ENCODE results near the gene ATP8A2. TPM values are rescaled to one million over a fixed set of nuclear protein-coding genes. Genes with fewer than 3 reads are reported as not detected.

Gene ATP8A2
- total RNA-seq, 4 donors from 2014 or later, result not detected

DNA sequence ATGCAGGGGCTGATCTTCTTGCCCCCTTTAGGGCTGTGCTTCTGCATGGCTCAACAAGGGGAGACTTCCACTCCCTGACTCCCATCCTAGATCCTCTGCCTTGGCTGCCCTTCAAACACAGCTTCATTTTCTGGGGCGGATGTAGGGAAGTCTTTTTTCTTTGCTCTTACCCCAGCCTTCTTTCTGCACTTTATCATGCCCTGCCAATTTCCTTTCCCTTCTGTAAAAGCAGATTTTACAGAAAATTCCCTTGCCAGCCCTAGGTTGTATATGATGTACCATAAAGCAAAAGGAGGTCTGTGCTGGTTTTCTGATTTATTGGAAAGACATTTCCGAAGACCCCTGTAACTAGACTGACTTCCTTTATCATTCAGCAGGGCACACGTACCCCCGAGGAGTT is 396.6 kb downstream of the ATP8A2 start:
- ATAC-seq (no peak), DNase-seq (no peak)
- no peak overlapping the region for H3K27ac ChIP-seq
- no peaks in the 10 kb centered on the region for H3K4me1 ChIP-seq
- no peaks in the 10 kb centered on the region for H3K27me3 ChIP-seq
- H3K9me3 ChIP-seq, result no peaks in the 10 kb centered on the region
- TF ChIP-seq POLR2A (IDR thresholded peaks at IDR 0.05), result no peak
- TF ChIP-seq, protein P1, sequence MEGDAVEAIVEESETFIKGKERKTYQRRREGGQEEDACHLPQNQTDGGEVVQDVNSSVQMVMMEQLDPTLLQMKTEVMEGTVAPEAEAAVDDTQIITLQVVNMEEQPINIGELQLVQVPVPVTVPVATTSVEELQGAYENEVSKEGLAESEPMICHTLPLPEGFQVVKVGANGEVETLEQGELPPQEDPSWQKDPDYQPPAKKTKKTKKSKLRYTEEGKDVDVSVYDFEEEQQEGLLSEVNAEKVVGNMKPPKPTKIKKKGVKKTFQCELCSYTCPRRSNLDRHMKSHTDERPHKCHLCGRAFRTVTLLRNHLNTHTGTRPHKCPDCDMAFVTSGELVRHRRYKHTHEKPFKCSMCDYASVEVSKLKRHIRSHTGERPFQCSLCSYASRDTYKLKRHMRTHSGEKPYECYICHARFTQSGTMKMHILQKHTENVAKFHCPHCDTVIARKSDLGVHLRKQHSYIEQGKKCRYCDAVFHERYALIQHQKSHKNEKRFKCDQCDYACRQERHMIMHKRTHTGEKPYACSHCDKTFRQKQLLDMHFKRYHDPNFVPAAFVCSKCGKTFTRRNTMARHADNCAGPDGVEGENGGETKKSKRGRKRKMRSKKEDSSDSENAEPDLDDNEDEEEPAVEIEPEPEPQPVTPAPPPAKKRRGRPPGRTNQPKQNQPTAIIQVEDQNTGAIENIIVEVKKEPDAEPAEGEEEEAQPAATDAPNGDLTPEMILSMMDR (IDR thresholded peaks at IDR 0.05 in 4 of 5, conservative IDR thresholded peaks at IDR 0.05 in 1 of 5), result no peak
- in situ Hi-C loops (cut with MboI; ENCODE audit: low sequenced_read_pairs in 4 of 4) (no loop called here), intact Hi-C loops (cut with DNase I; ENCODE audit: low total_unique reads) (no loop called here)
- H3K4me3 ChIP-seq, result no peak overlapping the region
- no peaks in the 10 kb centered on the region for H3K36me3 ChIP-seq

- H3K27me3 ChIP-seq, result no peaks in the 10 kb centered on the region
- H3K4me3 ChIP-seq, result no peak overlapping the region
- intact Hi-C loops (cut with DNase I; ENCODE audit: low total_unique reads), result no loop called here
Observed at GRCh38 chr13:25768838-25769237, 397.1 kb downstream of the ATP8A2 start.

DNA sequence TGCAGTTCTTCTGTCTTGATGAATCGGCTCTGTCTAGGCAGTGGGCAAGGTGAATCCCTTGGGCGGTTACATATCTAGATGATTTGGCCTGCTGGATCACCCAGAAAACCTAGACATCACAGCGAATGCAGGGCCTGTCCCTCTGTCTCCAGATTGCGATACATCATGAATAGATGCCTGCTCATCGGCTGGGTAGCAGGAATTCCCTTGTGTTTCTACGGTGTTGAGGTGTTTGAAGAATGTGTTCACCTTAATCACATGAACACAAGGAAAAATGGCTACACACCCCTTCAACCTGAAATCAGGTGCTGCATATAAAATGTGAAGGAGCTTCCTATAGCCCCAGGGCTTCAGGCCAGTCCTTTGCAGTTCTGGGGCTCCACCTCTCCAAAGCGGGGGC is 398.8 kb downstream of the ATP8A2 start:
- DNase-seq (no peak), ATAC-seq (no peak)
- intact Hi-C loops (cut with DNase I; ENCODE audit: low total_unique reads), result no loop called here
- Histone ChIP-seq H3K4me1 (no peaks in the 10 kb centered on the region), H3K4me3 (no peak overlapping the region), H3K27ac (no peak overlapping the region), H3K36me3 (no peaks in the 10 kb centered on the region), H3K27me3 (no peaks in the 10 kb centered on the region), H3K9me3 (no peaks in the 10 kb centered on the region)
- TF ChIP-seq, protein P1 (IDR thresholded peaks at IDR 0.05 in 4 of 5, conservative IDR thresholded peaks at IDR 0.05 in 1 of 5), result no peak
- no peak for TF ChIP-seq POLR2A (IDR thresholded peaks at IDR 0.05)
- in situ Hi-C loops (cut with MboI; ENCODE audit: low sequenced_read_pairs in 4 of 4), result no loop called here

More at GRCh38 chr13:25768838-25769237, 397.1 kb downstream of the ATP8A2 start:
- no peaks in the 10 kb centered on the region for H3K9me3 ChIP-seq
- in situ Hi-C loops (cut with MboI; ENCODE audit: low sequenced_read_pairs in 4 of 4), result no loop called here
- no peaks in the 10 kb centered on the region for H3K36me3 ChIP-seq
- H3K4me1 ChIP-seq, result no peaks in the 10 kb centered on the region
- DNase-seq (no peak), ATAC-seq (no peak)
- H3K27ac ChIP-seq, result no peak overlapping the region
- TF ChIP-seq POLR2A (IDR thresholded peaks at IDR 0.05), result no peak
- TF ChIP-seq, protein P1 (IDR thresholded peaks at IDR 0.05 in 4 of 5, conservative IDR thresholded peaks at IDR 0.05 in 1 of 5), result no peak

DNA sequence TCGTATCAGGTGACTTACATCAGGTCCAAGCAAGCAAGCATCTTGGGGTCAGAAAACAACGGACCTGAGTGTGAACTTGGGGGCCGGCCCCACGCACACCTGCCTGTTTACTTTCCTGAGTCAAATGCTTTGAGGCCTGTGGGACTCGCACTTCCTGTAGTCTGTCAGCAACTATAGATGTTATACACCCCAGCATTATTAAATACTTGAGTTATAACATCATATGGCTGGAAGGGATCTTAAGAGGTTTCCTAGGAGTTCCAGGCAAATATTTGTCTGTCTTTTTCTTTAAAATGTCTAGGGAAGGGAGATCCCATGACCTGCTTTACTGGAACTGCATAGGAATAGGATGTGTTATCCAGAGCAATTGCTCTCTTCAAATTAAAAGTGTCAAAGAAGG is 399.4 kb downstream of the ATP8A2 start:
- ATAC-seq, result no peak
- in situ Hi-C loops (cut with MboI; ENCODE audit: low sequenced_read_pairs in 4 of 4), result no loop called here

More for the DNA sequence above, 399.4 kb downstream of the ATP8A2 start:
- no peak for DNase-seq
- intact Hi-C loops (cut with DNase I; ENCODE audit: low total_unique reads), result no loop called here
- Histone ChIP-seq H3K4me1 (peaks cover 0 to 4% of the 10 kb centered on the region in 2 donors), H3K36me3 (no peaks in the 10 kb centered on the region), H3K4me3 (no peak overlapping the region), H3K27ac (no peak overlapping the region), H3K9me3 (no peaks in the 10 kb centered on the region), H3K27me3 (no peaks in the 10 kb centered on the region)
- no peak for TF ChIP-seq POLR2A (IDR thresholded peaks at IDR 0.05)
- TF ChIP-seq, protein P1 (IDR thresholded peaks at IDR 0.05 in 4 of 5, conservative IDR thresholded peaks at IDR 0.05 in 1 of 5), result no peak
